Neural crest cell (in vitro differentiated cells): ENCODE results near the gene ADCY6. TPM values are rescaled to one million over a fixed set of nuclear protein-coding genes. Genes with fewer than 3 reads are reported as not detected.

Experiments
- DNase-seq: peaks from one replicate; pipeline ENCODE4 v3.0.0; 2021; ENCODE audit warnings: low read depth, mixed read lengths, low spot score
- H3K27ac Mint-ChIP-seq: one replicate; pipeline ENCODE4 v1.8.0; 2021; ENCODE audit warnings: mild to moderate bottlenecking, mixed read lengths; ENCODE audit not compliant: unreplicated experiment
- H3K27me3 Mint-ChIP-seq: 2 replicates; pipeline ENCODE4 v1.8.0; 2021; ENCODE audit warnings: low read depth, mild to moderate bottlenecking, mixed read lengths
- H3K36me3 Mint-ChIP-seq: 2 replicates; pipeline ENCODE4 v1.8.0; 2021; ENCODE audit warnings: low read depth, mild to moderate bottlenecking, mixed read lengths
- H3K4me1 Mint-ChIP-seq: 2 replicates; pipeline ENCODE4 v1.8.0; 2021; ENCODE audit warnings: mixed read lengths
- H3K4me3 Mint-ChIP-seq: one replicate; pipeline ENCODE4 v1.8.0; 2021; ENCODE audit warnings: mild to moderate bottlenecking, mixed read lengths
- H3K9me3 Mint-ChIP-seq: 2 replicates; pipeline ENCODE4 v1.8.0; 2021; ENCODE audit warnings: mixed read lengths
- total RNA-seq: library from RNA; stranded (reverse); gene quantifications from 2 replicates; pipeline ENCODE4 v1.2.1, GENCODE V29; 2021
- TF ChIP-seq, protein P1 (sequence below): fragments of 200-600 bp; sonication (generic); conservative IDR thresholded peaks from 2 replicates; pipeline ENCODE4 v1.5.0; 2021; ENCODE audit warnings: antibody characterized with exemption, mild to moderate bottlenecking

The ADCY6 gene
- total RNA-seq, 1 donor from 2014 or later: 79.5 TPM

- Mint-ChIP-seq H3K36me3 (no peaks in the 10 kb centered on the region), H3K9me3 (no peaks in the 10 kb centered on the region), H3K27me3 (peaks cover 14% of the 10 kb centered on the region), H3K4me3 (peak overlapping the region; percentile 97), H3K27ac (peak overlapping the region; percentile 76), H3K4me1 (peaks cover 49% of the 10 kb centered on the region)
- TF ChIP-seq, protein P1, sequence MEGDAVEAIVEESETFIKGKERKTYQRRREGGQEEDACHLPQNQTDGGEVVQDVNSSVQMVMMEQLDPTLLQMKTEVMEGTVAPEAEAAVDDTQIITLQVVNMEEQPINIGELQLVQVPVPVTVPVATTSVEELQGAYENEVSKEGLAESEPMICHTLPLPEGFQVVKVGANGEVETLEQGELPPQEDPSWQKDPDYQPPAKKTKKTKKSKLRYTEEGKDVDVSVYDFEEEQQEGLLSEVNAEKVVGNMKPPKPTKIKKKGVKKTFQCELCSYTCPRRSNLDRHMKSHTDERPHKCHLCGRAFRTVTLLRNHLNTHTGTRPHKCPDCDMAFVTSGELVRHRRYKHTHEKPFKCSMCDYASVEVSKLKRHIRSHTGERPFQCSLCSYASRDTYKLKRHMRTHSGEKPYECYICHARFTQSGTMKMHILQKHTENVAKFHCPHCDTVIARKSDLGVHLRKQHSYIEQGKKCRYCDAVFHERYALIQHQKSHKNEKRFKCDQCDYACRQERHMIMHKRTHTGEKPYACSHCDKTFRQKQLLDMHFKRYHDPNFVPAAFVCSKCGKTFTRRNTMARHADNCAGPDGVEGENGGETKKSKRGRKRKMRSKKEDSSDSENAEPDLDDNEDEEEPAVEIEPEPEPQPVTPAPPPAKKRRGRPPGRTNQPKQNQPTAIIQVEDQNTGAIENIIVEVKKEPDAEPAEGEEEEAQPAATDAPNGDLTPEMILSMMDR: no peak
- DNase-seq: peak; percentile 70
Measured at GRCh38 chr12:48815126-48816110, 26.5 kb upstream of the ADCY6 start.

- peaks cover 46% of the 10 kb centered on the region for H3K4me1 Mint-ChIP-seq
- TF ChIP-seq, protein P1: peak; percentile 99
- H3K9me3 Mint-ChIP-seq: no peaks in the 10 kb centered on the region
- peak; percentile 80 for DNase-seq
- peaks cover 14% of the 10 kb centered on the region for H3K27me3 Mint-ChIP-seq
- H3K27ac Mint-ChIP-seq: no peak overlapping the region
- no peaks in the 10 kb centered on the region for H3K36me3 Mint-ChIP-seq
- H3K4me3 Mint-ChIP-seq: peak overlapping the region; percentile 97
Measured at GRCh38 chr12:48814262-48815125, 25.6 kb upstream of the ADCY6 start.

DNA sequence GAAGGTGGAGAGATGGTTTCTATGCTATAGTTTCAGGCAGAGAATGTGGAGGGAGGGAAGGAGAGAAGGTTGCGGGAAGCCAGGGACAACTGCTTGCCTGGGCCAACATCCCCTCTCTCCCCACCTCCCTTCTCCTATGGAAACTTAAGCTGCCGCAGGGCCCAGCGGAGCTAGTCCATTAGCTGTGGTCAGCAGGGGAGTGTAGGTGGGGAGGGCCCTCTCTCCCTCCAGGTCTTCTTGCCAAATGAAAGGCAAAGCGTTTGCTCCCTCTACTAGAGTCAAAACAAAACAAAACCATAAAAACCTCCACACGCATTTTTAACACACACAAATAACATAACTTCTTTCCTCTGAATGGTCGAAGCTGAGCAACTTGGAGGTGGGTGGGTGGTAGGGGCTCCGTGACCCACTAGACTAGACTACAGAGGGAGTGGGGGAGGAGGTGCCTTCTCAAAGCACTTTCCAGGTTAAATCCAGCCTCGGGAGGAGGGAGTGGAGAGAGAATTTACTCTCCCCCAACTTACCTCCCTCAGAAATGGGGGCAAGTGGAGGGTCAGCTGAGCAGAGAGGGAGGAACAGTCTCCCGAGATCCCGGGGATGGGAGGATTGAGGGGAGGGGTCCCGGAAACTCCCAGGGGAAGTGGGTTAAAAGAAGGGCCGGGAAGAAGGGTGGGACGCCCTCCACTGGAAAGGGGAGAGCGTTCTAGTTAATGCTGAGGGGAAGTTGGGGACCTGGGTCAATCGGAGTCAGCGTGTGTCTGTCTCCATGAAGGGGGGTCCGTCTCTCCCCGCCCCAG lies 24.8 kb upstream of the ADCY6 start:
- Mint-ChIP-seq H3K36me3 (no peaks in the 10 kb centered on the region), H3K27ac (peak overlapping the region; percentile 35), H3K27me3 (peaks cover 14% of the 10 kb centered on the region), H3K4me3 (peak overlapping the region; percentile 97), H3K9me3 (no peaks in the 10 kb centered on the region), H3K4me1 (peaks cover 39% of the 10 kb centered on the region)
- DNase-seq: no peak
- TF ChIP-seq, protein P1: no peak

- H3K27ac Mint-ChIP-seq: no peak overlapping the region
- H3K36me3 Mint-ChIP-seq: no peaks in the 10 kb centered on the region
- DNase-seq: no peak
- H3K4me1 Mint-ChIP-seq: peaks cover 36% of the 10 kb centered on the region
- H3K27me3 Mint-ChIP-seq: peaks cover 13% of the 10 kb centered on the region
- TF ChIP-seq, protein P1: no peak
- peak overlapping the region; percentile 80 for H3K4me3 Mint-ChIP-seq
- H3K9me3 Mint-ChIP-seq: no peaks in the 10 kb centered on the region
Measured at GRCh38 chr12:48812389-48812788, 23.5 kb upstream of the ADCY6 start.
